Esophagus squamous epithelium (tissue), 4 donors: ENCODE measurements around the gene GABBR1.

Experiments used
- CTCF ChIP-seq, 6 experiments: fragments of 450-650 bp in 4 of 6; fragments of 200-600 bp in 2 of 6; sonication (generic) in 2 of 6; IDR thresholded peaks; one replicate each; pipeline ENCODE4 v1.5.1; 2016 to 2019; ENCODE audit warnings: antibody characterized with exemption in 6 of 6, mild to moderate bottlenecking in 4 of 6, moderate library complexity in 4 of 6
- POLR2A ChIP-seq, 4 donors: fragments of 450-650 bp; IDR thresholded peaks; one replicate each; pipeline ENCODE4 v1.6.1; 2017; ENCODE audit warnings: antibody characterized with exemption in 4 of 4, mild to moderate bottlenecking in 4 of 4, moderate library complexity in 3 of 4

- TF ChIP-seq POLR2A (IDR thresholded peaks at IDR 0.05): no peak
- no peak for TF ChIP-seq CTCF (IDR thresholded peaks at IDR 0.05)
Measured at GRCh38 chr6:29525311-29525639, 107.7 kb downstream of the GABBR1 start.
